NOMO-1 treated with DMSO at 0.1 percent for 48 hours (cell line): ENCODE data around the gene RAB1A.

Experiments
- DNase-seq: peaks from one replicate; lab custom pipeline; 2025; ENCODE audit not compliant: unreplicated experiment; lab: John Stamatoyannopoulos, UW

The RAB1A gene

GRCh38 chr2:65040400-65041261, 89.3 kb downstream of the RAB1A start:
- peak; percentile 76 for DNase-seq

GRCh38 chr2:65039640-65040039, 90.3 kb downstream of the RAB1A start:
- DNase-seq: no peak

DNA sequence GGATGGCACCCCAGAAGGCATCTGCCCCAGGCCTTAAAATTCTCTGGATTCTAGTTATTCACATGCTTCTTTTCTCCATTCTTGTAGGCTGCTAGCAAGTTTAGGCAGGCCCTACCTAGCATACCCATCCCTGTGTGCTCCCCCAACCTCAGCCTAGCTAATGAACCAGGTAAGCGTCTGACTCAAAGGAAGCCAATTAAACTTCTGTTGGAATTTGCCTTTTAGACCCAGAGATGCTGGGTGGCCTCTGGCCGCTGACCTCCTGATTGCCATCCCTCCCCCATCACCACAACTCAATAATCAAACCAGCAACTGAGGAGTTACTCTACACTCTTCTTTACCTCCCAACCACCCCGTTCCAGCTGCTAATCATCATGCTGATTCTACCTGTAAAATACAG, 92.7 kb downstream of the RAB1A start:
- no peak for DNase-seq
